GM18502 (cell line): ENCODE measurements around the gene MYH10.

ENCODE experiments used
- ATAC-seq: cut with Tn5 transposase; IDR thresholded peaks from one replicate; pipeline ENCODE4 v1.9.1; 2021; ENCODE audit warnings: mild to moderate bottlenecking; ENCODE audit not compliant: unreplicated experiment, poor library complexity

The MYH10 gene

DNA sequence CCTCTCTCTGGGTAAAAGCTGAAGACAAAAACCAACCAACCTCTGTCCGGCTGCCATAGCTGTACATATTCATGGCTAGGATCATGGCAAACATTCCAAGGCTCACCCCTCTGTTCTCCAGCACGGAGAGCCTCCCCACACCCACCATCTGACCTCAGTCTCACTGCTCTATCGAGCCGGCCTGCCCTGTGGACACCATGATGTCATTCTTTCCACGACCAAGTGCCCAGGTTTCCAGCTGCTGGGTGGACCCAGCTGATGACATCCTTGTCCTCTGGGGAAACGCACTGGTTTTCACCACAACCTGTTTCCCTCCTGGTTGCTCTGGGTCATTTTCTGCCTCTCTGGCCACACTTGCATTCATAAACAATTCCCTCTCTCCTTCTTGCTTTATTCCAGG lies 127.2 kb downstream of the MYH10 start:
- ATAC-seq, result no peak

DNA sequence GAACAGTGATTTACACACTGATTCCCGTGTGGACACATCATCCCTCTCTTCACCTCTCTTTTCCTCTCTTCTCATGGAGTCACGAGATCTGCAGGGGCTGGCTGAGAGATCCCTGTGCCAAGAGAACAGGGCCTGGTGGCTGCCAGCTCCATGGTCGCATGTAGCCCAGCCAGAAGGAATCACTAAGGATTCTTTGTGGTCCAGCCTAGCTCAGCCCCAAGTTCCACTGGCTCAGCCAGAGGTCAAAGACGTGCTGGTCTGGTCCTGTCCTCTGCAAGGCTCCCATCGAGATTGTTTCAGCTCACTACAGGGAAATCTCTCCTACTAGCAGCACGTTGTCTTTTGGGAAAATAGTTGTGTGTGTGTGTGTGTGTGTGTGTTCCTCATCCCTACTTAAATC lies 128.4 kb downstream of the MYH10 start:
- no peak for ATAC-seq

DNA sequence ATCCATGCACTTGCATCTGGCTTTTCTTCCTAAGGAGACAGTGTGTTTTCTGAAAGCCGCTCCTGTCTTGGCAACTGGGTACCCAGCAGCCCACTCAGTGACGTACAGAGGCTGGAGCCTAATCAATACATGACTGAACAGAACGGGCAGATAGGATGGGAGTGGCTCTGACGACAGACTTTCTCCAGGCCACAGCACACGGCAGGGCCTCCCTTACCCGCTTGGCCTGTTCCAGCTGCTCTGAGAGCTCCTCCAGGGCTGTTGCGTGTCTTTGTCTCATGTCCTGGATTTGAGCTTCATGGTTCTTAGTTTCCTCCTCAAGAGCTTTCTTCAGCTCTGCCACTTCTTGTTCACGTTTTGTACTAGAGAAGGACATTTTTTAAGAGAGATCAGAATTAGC lies 129.9 kb downstream of the MYH10 start:
- no peak for ATAC-seq

DNA sequence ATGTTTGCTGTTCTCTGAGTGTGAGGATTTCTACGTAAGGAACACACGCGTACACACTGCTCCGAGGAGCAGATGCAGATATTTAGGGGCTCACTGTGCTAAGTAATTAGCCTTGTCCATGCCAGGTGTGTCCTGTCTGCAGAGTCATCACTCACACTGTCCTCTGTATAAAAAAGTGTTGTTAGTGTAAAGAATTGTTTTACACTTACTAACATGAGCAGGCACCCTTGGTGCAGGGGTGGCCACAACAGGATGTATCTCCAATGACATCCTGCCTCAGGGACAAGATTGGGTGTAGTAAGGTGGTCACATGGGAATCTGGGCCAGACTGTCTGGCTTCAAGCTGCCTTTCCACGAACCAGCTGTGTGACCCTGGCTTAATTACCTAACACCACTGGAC lies 130.9 kb downstream of the MYH10 start:
- no peak for ATAC-seq

DNA sequence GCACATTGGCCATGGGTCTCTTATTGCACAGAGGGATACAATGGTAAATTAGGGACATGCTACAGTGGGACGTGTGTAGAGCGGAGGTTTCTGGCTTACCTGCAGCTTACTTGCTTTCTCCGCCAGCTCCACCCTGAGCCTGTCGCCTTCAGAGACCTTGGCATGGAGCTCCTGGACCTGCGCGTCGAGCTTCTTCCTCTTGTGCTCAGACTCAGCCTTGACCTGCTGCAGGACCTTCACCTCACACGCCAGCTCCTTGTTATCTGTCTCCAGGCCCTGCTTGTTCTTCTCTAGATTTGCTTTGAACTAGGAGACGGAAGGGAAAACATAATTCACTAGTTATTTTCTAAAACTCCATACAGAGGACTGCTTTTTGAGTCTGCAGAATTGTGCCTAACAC lies 131.4 kb downstream of the MYH10 start:
- ATAC-seq, result no peak

DNA sequence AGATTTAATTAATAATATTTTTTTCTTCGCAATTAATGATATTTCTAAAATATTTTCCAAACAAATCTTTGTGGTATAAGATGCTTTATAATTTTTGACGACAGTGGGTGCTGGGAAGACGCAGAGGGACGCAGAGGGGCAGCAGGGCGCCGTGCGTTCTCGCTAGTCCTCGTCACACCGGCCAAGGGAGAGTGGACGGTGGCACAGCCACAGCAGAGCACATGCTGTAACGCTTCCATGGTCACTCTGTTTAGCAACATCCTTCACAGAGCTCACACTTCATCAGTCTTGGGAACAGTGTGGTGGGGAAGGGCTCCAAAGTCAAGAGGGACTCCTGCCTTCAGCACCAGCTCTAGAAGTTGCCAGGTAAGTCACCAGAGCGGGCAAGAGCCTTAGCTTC lies 134.4 kb downstream of the MYH10 start:
- no peak for ATAC-seq

DNA sequence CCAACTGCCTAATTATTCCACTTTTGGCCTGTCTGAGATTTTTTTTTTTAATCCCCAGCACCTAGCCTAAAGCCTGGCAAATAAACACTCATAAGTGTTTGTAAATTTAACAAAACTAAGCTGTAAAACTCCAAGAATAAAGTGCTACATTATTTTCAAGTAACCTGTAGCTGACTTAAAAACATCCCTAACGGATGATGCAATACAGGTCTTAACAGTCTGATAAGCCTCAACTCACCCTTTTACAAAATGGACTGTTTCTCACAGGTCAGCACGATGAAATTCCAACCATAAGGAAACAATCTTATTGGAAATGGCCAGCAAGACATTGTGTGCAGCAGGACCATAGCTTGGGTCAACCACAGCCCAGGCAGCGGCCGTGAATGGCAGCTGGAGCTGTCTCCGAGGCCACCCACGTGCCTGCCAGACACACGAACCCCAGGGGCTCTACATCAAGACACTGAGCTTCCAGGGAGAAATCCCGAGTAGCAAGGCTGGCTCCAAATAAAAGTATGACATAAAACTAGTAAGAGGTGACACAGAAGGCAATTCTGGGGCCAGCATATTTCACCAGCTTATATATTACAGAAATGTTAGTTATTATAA lies 135.9 kb downstream of the MYH10 start:
- no peak for ATAC-seq

DNA sequence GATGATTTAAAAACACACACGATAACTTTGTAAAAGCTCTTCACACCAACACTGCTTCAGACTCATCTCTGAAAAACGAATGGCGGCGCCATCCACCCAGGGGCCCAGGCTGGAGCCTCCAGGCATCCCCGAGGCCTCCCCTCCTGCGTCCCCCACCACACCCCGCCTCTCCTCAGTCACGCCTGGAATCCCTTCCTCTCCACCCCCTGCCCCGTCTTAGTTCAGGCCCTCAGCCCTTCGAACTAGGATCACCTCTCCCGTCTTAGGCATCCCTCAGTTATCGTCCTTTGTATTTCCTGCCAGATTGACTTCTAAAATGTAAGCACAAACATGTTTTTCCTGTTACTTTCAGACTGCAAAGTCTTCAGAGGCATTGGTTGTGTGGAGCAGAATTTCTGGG lies 136.5 kb downstream of the MYH10 start:
- ATAC-seq, result no peak

DNA sequence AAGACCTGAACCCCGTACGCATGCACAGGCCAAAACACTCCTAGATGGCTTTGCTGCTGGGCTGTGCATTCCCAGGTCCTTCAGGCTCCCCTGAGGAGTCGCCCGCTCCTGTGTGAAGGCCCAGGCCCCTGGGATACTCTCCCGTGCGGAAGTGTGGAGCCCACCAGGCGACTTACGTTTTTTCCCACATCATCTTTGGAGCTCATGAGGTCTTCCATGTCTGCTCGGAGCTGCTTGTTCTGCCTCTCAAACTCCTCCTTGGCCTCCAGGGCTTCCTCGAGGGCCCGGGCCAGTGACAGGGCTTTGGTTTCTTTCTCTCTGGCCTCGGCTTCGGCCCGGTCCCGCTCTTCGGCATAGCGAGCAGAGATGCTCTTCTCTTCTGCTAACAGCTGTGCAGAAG lies 138.4 kb downstream of the MYH10 start:
- ATAC-seq, result no peak

DNA sequence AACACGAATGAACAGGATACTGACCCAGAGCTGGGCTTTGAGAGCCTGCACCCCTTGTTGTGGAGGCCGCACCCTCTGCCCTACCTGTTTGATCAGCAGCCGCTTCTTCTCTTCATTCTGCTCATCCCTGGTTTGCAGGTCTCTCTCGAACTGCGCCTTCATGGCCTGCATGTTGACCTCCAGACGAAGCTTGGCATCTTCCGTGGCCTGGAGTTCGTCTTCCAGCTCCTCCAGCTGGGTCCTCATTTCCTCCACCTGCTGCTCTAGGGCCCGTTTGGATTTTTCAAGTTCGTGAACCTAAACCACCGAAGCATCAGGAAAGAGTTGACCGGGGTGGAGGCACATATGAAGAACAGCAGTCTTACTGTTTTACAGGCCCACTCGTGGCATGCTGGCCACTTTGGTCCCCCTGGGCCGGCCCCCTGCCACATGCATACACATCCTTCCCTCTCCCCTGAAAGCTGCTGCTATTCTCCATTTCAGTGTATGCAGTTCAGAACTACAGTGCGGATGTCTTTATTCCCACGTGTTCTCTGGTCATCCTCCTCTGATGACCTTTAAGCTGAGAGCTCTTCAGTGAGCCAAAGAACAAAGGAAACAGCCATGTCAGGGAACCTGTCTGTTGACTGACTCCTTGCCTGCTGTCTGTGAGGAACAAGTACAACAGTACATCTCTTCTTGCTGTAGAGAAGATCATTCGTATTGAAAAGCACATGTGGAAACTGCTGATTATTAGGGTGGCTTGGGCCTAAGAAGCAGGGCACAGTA lies 140.1 kb downstream of the MYH10 start:
- no peak for ATAC-seq

DNA sequence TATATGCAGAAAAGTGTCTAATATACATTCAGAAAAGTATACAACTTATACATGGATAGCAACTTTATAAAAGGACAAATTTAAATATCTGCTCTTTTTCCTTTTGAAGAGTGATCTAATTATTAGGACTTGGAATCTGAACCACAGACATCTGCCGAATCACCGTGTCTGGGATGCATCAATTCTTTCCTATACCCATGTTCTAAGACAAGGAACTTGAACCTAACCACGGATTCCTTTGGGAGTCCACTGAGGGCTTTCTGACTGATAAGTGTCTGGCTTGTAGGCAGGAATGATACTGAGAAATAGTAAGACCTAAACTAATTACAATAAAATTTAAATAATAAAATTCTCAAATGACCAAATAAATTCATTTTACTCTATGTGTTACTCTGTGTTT lies 140.7 kb downstream of the MYH10 start:
- no peak for ATAC-seq

DNA sequence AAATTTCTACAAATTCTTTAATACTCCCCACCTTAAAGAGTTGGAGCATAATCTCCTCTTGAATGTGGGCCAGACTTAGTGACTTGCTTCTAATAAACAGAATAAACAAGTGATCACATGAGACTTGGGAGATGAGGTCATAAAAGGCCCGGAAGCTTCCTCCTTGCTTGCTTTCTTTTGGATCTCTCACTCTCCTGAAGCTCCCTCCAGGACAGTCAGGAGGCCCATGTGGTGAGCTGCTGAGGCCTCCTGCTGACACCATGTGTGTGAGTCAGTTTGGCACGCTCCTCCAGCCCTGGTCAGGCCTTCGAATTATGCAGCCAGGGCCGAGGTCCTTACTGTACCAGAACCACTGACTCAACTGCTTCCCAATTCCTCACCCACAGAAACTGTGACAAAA lies 141.6 kb downstream of the MYH10 start:
- ATAC-seq, result no peak

DNA sequence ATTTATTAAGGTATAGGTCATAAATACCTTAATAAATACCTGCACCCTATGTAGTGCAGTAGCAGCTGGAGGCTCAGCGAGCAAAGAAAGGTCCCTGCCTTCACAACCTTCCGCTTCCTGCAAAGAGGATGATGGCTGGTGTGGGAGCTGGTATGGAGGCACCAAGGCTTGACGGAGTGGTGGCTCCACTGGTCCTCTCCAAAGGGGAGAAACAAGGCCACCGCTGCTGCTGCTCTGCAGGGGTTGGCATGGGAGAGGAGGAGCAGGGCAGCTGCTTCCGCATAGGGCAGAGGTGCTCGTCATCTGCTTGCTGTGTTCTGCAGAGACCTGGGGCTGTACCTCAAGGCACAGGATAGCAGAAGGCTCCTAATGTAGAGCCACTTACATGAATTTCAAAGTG lies 142.0 kb downstream of the MYH10 start:
- no peak for ATAC-seq

DNA sequence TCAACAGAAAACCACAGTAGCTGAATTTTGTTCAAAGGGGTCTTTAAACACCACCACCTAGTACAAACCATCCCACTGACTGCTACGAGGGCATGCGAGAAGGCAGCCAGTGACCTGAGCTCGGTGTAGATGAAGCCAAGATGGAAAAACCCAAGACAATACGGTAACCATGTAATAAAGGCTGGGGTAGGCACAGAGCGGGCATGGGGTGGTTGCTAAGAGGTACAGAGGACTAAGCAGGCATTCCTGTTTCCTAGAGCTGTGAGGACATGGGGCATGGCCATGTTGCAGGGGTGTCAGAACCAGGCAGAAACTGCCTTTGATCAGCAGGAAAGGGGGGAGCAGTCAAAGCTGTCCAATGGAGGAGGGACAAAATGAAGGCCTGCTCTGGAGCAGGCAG lies 142.8 kb downstream of the MYH10 start:
- ATAC-seq, result no peak

DNA sequence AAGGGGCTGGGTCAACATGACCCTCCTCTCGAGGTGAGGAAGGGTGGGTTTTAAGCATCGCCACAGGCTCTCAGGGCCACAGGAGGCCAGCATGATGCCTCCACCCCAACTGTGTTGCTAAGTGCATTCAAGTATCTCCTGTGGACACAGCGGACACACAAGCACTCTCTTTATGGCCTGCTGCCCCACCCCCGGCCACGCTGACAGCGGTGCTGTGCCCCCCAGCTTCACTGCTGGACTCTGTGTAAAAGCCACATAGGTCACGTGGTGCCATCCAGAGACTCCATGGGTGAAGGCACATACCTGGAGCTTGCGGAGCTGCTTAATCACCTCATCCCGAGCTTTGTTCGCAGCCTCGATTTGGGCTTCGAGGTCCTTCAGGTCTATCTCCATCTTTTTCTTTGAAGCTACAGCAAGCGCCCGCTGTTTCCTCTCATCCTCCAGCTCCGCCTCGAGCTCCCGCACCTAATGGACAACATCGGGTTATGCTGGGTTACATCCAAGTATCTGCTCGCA lies 143.3 kb downstream of the MYH10 start:
- ATAC-seq, result no peak

DNA sequence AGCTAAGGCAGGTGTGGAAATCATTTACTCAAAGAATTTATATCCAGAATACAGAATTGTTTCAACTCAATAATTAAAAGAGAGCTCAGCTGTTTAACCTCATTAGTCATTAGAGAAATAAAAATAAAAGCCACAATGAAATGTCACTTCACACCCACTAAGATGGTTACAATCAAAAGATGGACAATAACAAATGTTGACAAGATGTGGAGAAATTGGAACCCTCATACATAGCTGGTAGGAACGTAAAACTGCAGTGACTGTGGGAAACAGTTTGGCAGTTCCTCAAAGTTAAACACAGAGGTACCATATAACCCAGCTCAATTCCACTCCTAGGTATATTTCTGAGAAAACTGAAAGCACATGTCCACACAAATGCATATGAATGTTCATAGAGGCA lies 145.0 kb downstream of the MYH10 start:
- ATAC-seq, result no peak

DNA sequence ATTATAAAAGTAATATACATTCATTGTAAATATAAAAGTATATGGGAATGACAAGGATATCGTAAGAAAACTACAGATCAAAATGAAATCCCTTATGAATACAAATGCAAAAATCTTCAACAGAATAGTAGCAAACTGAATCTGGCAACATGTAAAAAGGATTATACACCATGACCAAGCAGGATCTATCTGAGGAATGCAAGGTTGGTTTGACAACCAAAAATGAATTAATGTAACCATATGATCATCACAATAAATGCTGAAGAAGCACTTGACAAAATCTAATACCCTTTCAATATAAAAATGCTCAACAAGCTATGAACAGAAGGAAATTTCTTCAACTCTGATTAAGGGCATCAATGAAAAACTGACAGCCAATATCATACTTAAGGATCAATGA lies 146.1 kb downstream of the MYH10 start:
- no peak for ATAC-seq

DNA sequence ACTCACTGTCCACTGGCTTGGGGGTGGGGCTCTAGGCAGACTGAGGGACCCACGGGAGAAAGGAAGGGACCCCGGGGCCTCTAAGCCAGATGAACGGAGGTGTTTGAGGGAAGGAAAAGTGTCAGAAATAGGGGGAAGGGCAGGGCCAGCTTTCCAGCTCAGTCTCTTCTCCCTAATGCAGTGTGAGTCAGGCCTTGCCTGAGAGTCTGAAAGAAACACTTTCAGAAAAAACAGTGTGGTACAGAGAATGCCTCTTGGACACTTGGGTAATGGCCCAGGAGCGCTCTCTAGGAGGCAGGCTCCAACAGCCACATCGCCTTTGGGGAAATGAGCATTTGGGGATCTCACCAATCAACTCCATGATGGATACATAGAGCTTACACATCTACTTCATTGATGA lies 148.0 kb downstream of the MYH10 start:
- no peak for ATAC-seq

DNA sequence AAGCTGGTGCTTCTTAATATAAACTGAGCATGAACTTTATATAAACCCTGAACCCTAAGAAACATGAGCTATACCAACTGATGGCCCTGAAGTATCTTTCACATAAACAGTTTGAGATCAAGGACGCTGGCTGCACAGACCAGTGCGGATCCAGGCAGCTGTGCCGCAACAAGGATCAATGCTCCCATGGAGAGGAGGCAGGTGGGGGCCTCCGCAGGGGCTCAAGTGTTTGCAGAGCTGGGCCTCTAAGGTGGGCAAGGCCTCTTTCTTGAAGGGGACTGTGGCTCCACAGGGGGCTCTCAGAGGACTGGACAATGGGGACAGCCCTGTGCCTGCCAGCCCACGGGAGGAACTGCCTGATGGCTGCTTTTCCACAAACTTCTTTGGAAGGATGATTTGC lies 148.8 kb downstream of the MYH10 start:
- no peak for ATAC-seq

DNA sequence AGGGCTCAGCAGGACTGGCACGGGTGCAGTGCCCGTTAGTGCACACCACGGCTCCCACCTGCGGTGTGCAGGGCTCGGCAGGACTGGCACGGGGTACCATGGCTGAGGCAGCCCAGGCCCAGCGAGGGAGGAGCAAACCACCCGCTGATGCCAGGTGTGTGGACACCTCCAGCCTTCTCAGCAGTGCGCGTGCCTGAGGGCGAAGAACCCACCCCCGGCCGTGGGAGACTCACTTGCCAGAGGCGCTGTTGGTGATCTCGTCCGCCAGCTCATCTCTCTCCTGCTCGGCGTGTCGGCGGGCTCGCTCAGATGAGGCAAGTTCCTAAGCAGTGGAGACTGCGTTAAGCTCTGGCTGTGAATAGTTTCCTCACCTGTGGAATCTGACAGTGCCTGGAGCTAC lies 149.4 kb downstream of the MYH10 start:
- ATAC-seq, result no peak

DNA sequence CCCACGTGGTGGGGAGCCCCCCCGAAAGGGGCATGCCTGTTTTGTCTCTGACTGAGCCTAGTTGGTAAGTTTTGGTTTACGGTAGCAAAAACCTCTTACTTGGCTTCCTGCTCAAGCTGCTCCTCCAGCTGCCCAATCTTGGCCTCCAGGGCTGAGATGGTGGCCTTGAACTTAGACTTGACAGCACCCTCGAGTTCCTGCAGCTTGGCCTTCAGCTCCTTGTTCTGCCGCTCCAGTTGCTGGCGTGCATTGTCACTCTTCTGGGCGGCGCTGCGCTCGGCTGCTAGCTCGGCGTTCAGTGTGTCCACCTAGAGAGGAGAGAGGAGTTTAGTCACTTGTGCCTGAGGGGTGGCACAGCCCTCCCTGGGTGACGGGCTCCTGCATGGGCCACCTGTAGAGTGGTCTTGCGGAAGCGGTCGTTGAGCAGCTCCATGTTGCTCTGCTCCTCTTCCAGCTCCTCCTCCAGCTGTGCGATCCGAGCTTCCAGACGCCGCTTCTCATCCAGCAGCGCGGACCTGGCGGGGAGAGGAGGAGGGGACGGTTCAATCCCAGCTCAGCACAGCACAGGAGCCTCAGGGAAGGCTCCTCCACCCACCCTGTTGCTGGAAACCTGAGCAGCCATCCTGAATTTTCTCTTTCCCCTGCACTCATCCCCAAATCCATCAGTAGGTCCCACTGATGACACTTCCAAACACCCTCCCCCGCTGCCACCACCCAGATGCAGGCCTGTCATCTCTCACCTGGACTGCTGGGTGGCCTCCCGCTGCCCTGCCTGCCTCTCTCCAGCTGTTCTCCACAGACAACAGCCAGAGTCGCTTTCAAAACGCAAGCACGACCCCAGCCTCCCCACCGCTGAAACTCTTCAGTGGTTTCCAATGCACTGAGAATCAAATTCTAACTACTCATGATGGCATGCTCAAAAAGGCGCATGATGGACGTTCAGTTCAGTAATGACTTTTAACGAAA lies 150.2 kb downstream of the MYH10 start:
- ATAC-seq, result no peak
